Astrocyte (in vitro differentiated cells and primary cell): ENCODE results near the gene WDR19.
"Not testable (repeated sequence)": the region's sequence is repeated elsewhere in the genome, so short reads cannot be mapped to it uniquely, and the experiment has no call there.

Source experiments
- EZH2 ChIP-seq: IDR thresholded peaks from 2 replicates; pipeline ENCODE4 v1.6.1; 2012; ENCODE audit warnings: mild to moderate bottlenecking, low read length, inconsistent platforms; ENCODE audit not compliant: insufficient read depth
- TF ChIP-seq, protein P1 (sequence below): IDR thresholded peaks from 2 replicates; pipeline ENCODE4 v1.5.1; 2011; ENCODE audit warnings: low read depth, mild to moderate bottlenecking, inconsistent platforms, low read length, moderate library complexity; ENCODE audit not compliant: insufficient read depth

DNA sequence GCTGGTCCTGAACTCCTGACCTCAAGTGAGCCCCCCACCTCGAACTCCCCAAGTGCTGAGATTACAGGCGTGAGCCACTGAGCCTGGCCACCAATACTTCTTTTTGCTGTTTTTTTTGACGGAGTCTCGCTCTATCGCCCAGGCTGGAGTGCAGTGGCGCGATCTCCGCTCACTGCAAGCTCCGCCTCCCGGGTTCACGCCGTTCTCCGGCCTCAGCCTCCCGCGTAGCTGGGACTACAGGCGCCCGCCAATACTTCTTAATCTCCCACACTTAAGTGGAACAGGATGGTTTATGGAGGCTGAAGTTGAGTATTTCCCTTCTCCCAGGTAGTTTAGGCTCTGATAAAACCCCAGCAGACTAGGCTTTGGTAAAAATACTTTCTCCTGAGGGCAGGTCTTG is 1.7 kb upstream of the WDR19 start:
- TF ChIP-seq, protein P1, sequence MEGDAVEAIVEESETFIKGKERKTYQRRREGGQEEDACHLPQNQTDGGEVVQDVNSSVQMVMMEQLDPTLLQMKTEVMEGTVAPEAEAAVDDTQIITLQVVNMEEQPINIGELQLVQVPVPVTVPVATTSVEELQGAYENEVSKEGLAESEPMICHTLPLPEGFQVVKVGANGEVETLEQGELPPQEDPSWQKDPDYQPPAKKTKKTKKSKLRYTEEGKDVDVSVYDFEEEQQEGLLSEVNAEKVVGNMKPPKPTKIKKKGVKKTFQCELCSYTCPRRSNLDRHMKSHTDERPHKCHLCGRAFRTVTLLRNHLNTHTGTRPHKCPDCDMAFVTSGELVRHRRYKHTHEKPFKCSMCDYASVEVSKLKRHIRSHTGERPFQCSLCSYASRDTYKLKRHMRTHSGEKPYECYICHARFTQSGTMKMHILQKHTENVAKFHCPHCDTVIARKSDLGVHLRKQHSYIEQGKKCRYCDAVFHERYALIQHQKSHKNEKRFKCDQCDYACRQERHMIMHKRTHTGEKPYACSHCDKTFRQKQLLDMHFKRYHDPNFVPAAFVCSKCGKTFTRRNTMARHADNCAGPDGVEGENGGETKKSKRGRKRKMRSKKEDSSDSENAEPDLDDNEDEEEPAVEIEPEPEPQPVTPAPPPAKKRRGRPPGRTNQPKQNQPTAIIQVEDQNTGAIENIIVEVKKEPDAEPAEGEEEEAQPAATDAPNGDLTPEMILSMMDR: not testable (repeated sequence)
- not testable (repeated sequence) for TF ChIP-seq EZH2
